Activated CD4-positive, alpha-beta T cell treated with anti-CD3 and anti-CD28 coated beads, Interleukin-2, Interleukin-6, amounts not matched to agents 100 ng/mL and 50 ng/mL, durations not matched to agents 16 hours and 8 hours (primary cell): ENCODE data around the gene TXNDC16.

Experiments used
- DNase-seq: peaks from one replicate; pipeline ENCODE4 v3.0.0-alpha.2; 2020

The TXNDC16 gene

DNA sequence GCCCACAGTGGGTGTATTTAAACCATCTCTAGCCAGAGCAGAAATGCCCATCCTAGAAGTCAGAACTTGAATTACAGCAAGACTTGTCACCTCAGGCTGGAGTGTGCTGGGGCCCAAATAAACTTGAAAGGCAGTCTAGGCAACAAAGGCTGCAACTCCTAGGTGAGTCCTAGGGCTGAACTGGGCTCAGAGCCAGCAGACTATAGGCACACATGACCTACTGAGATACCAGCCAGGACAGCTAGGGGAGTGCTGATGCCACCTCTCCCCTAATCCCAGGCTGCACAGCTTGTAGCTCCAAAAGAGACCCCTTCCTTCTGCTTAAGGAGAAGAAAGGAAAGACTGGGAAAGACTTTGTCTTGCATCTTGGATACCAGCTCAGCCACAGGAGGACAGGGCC, 106.0 kb downstream of the TXNDC16 start:
- DNase-seq: no peak

- DNase-seq: no peak
Observed at GRCh38 chr14:52443506-52443905, 108.8 kb downstream of the TXNDC16 start.

GRCh38 chr14:52442602-52443001, 109.7 kb downstream of the TXNDC16 start:
- no peak for DNase-seq

- DNase-seq: no peak
Observed at GRCh38 chr14:52442166-52442565, 110.1 kb downstream of the TXNDC16 start.

GRCh38 chr14:52439476-52439875, 112.8 kb downstream of the TXNDC16 start:
- no peak for DNase-seq

DNA sequence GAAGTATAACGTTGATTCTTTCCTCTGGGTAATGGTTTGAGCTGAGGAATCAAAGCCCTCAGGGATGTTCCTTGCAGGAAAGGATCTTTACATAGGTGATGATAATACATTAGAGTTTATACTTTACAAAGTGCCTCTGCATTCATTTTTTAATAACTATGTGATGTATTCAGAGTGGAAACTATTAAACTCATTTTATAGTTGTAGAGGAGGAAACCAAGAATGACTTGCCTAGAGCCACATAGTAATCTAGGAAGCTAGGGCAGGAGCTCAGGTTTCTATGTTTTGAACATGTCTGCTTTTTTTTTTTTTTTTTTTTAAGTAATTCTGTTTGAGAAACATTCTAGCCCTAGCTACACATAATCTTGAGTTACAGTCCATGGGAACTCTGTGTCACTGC, 117.3 kb downstream of the TXNDC16 start:
- DNase-seq: no peak

- DNase-seq: no peak
Observed at GRCh38 chr14:52430474-52430873, 121.8 kb downstream of the TXNDC16 start.

DNA sequence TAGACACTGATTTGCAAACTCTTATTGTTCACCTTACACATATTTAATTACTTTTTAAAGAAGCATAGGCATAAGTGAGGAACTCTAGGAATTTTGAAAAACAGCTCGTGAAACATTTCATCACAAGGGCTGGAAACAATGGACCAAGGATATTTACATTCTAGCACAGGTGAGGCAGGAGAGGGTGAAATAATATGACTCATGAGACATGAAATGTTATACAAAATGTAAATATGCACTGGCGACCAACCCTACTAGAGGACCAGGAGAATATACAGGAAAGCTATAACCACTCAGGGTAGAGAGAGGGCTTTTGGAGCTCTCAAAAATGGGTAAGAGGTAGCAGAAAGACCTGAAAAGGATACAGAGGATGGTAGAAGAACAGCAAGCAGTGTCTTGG, 122.9 kb downstream of the TXNDC16 start:
- no peak for DNase-seq

GRCh38 chr14:52427460-52427859, 124.8 kb downstream of the TXNDC16 start:
- DNase-seq: no peak

DNA sequence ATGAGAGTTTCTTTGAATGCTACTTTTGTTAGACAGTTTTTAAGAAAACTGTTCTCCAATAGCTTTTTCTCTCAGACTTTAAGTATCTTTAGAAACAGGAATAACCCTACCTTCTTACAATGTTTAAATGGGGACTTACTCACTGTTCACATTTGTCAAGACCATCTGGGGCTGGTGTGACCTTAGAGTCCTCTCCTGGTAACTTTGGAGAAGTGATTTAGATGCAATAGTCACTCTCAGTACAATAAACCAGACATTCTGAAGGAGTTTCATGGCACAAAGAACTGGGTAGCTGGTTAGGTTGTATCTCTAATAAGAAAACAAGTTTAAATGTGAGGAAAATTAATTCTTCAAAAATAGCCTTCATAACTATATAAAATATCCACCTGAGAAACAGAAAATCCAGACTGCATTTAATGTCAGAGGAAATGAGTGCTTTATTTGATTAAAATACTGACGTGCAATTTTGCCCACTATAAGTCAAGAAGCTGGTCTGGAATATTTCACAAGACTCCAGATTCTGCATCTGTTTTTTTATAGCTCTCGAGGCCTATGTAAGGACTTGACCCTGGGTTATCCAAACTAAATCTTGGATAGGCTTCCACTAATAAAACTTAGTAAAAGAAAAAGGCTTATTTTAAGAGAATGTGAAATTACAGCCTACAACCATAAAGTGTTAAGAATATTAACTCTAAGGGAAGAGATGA, 129.5 kb downstream of the TXNDC16 start:
- DNase-seq: no peak

DNA sequence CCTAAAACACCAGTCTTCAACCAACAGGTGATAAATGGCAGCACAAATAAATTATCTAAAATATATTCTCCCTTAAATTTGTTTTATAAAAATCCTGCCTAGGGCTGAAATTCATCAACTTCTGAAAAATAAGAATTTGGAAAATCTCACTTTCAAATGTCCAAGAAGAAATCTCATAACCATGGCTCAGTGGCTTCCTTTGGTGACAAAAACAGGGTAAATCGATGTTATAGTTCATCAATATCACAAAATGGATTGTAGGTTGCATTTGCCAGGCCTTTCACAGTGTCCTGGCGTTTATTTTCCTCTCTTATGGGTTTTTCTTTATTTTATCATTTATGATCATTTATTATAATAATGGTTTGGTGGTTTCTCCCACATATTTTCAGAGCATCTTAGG, 135.2 kb downstream of the TXNDC16 start:
- DNase-seq: no peak

DNA sequence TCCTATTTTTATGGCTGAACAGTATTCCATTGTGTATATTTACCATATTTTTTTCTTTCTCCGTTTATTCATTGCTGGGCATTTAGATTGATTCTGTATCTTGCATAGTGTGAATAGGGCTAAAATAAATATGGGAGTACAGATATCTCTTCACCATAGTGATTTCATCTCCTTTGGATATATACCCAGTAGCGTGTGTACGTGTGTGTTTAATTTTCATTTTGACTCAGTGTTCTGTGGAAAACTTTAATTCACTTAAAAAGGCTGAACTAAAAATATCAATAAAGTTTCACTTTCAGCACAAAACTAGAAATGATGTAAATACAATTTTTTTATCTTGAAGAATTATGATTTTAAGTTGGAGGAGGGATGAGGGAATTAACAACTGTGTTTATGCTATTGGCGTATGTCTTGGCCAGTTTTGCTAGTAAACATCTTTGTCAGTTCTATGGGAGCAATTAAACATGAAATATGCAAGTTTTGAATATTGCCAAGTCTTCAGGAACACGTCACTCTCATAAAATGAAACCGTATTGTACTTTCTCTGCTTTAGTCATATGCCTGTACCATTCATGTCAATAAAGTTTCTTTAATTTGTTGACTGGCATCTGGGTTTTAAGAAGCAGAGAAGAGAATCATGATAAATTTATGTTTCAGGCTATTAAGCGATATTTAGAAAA, 138.4 kb downstream of the TXNDC16 start:
- DNase-seq: peak; percentile 59

- no peak for DNase-seq
Observed at GRCh38 chr14:52412426-52412825, 139.9 kb downstream of the TXNDC16 start.

DNA sequence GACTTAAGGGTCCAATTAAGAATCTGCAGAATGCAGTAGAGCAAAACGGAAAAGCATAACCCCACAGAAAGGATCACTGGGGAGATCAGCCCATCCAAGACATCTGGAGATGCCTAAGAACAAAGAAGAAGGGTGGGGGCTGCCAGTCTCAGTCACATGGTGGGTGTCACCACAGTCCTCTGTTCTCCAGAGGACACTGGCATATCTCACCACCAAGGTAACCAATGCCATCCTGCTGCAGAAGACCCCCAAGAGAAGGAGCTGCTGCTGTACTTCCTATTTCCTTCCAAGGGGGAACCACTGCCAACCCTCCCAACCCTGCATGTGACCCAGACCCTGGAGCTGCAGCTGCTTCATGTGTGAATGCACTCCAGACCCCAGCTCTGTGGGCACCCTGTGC, 147.0 kb downstream of the TXNDC16 start:
- DNase-seq: no peak

DNA sequence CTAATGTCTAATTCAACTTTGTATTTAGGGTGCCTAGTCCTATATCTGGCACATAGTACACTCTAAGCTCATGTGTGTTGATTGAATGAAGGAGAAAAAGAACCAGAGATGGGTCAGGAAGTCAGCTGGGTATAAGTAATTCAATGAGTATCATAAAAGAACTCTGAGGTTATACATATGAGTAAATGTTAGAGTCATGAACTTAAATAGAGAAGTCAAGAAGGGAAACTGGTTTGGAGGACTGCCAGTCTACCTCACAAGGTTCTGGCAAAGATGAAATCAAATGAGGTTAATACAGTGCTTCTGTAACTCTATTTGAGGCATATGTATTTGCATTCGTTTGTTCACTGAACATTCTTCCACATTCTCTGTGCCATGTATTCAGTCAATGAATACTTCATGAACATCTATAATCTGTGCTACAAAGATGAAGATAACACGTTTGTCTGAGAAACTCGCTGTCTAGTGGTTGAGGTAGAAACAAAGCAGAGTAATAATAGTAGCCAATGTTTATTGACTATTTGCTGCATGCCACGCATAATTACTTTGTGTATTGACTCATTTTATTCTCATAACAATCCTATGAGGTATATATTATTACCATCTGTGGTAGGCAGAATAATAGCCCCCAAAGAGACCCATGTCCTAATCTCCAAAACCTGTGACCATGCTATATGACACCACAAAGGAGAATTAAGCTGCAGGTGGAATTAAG, 149.3 kb downstream of the TXNDC16 start:
- peak; percentile 45 for DNase-seq

- DNase-seq: peak; percentile 25
Observed at GRCh38 chr14:52400846-52401245, 151.5 kb downstream of the TXNDC16 start.

- no peak for DNase-seq
Observed at GRCh38 chr14:52399921-52400595, 152.2 kb downstream of the TXNDC16 start.

DNA sequence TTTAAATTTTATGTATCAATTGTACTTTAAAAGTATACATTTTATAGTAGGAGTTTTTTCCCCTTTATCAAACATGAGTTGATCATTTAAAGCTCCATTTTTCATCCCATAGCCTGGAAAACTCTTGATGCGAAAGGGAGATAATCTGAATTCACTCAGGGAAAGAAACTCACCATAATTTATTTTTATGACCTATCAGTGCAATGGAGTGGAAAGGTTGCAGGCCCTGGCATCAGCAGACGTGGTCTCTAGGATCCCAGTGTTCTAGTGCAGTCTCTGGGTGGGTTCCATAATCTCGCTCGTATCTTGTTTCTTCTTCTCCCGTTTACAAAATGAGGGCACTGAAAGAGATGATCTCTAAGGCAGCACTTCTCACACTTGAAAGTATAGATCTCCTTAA, 153.2 kb downstream of the TXNDC16 start:
- DNase-seq: no peak

GRCh38 chr14:52397844-52398243, 154.5 kb downstream of the TXNDC16 start:
- no peak for DNase-seq

DNA sequence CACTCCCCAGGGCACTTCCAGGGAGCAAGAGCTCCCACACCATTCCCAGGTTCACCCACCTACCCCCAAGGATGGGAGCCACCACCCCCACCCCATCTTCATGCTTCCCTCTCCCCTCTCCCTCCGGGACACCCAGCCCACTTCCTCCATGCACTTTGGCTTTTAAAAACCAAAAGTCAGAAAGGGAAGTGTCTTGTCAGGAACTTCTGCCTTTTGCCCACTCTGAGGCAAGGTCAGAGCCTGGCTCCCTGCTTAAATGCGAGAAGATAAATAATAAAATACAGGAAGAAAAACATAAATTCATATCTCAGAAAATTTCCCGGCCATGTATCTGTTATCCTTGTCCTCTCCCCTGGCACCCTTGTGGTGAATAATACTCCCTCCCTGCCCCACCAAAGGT, 156.6 kb downstream of the TXNDC16 start:
- DNase-seq: no peak

- no peak for DNase-seq
Observed at GRCh38 chr14:52391881-52392615, 160.3 kb downstream of the TXNDC16 start.
